ENCODE results near the gene HAUS8. TPM values are rescaled to one million over a fixed set of nuclear protein-coding genes. Genes with fewer than 3 reads are reported as not detected.

HAUS8 gene
- total RNA-seq, 4 donors from 2014 or later = 3.3 to 6.5 (median 4.8) TPM

- TF ChIP-seq CTCF (IDR thresholded peaks at IDR 0.05; ENCODE audit: low read depth) = no peak
These were observed 39.2 kb upstream of the HAUS8 start for GRCh38 chr19:17114414-17114831.

GRCh38 chr19:17113127-17113785 lies 38.0 kb upstream of the HAUS8 start:
- TF ChIP-seq CTCF (IDR thresholded peaks at IDR 0.05; ENCODE audit: low read depth) = no peak

- no peak for TF ChIP-seq CTCF (IDR thresholded peaks at IDR 0.05; ENCODE audit: low read depth)
These were observed 37.4 kb upstream of the HAUS8 start for GRCh38 chr19:17112700-17113099.

GRCh38 chr19:17112271-17112670 lies 37.0 kb upstream of the HAUS8 start:
- no peak for TF ChIP-seq CTCF (IDR thresholded peaks at IDR 0.05; ENCODE audit: low read depth)

- TF ChIP-seq CTCF (IDR thresholded peaks at IDR 0.05; ENCODE audit: low read depth) = no peak
These were observed 36.5 kb upstream of the HAUS8 start for GRCh38 chr19:17111766-17112165.

GRCh38 chr19:17110599-17110966 lies 35.3 kb upstream of the HAUS8 start:
- no peak for TF ChIP-seq CTCF (IDR thresholded peaks at IDR 0.05; ENCODE audit: low read depth)

GRCh38 chr19:17109962-17110598 lies 34.8 kb upstream of the HAUS8 start:
- TF ChIP-seq CTCF (IDR thresholded peaks at IDR 0.05; ENCODE audit: low read depth) = no peak

Data from subcutaneous adipose tissue (tissue), 4 donors.